NOMO-1 (cell line): ENCODE data around the gene BICC1.
A peak's percentile ranks its signal among the peaks of the same experiment; 100 is the strongest.

Experiments used
- DNase-seq, 2 experiments: peaks; one replicate each; lab custom pipeline; 2025; ENCODE audit not compliant: unreplicated experiment in 2 of 2; lab: John Stamatoyannopoulos, UW

Gene BICC1

DNA sequence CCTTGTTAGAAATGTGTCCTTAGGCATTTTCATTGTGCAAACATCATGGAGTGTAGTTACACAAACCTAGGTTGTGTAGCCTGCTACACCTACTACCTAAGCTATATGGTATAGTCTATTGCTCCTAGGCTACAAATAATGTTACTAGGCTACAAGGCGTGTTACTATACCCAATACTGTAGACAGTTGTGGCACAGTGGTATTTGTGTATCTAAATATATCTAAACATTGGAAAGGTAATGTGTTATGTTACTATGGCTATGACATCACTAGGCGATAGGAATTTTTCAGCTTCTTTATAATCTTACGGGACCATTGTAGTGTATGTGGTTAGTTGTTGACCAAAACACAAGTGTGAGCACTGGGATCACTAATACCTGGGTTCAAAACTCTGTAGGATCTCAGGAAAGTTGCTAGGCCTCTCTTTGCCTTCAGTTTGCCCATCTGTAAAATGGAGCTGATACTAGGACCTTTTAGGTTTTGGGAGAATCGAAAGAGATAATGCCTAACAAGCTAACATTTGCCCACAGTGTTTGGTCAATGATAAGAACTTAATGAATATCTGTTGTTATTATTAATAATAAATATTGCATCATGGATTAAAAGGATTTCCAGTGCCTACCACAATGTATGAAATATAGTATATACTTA lies 2.7 kb downstream of the BICC1 start:
- DNase-seq = no peak

- DNase-seq = no peak
Measured at GRCh38 chr10:58516119-58516518, 3.4 kb downstream of the BICC1 start.

DNA sequence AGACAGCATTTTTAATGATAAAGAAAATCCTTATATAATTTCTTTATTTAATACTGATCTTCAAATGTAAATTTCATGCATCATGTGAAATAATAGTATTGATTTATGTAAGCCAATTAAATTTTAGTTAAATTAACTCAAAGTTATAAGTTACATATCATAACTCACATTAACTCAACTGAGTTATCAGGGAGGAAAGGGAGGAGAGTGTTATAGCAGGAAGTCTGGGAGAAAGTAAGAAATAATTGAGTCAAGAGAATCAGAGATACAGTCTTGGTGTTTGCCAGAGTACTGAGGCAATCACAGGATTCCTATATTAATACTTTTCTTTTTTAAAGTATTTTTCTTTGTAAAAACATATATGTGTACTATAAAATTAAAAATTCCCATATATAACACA lies 4.0 kb downstream of the BICC1 start:
- no peak for DNase-seq

- no peak for DNase-seq
Measured at GRCh38 chr10:58517081-58517480, 4.4 kb downstream of the BICC1 start.

DNA sequence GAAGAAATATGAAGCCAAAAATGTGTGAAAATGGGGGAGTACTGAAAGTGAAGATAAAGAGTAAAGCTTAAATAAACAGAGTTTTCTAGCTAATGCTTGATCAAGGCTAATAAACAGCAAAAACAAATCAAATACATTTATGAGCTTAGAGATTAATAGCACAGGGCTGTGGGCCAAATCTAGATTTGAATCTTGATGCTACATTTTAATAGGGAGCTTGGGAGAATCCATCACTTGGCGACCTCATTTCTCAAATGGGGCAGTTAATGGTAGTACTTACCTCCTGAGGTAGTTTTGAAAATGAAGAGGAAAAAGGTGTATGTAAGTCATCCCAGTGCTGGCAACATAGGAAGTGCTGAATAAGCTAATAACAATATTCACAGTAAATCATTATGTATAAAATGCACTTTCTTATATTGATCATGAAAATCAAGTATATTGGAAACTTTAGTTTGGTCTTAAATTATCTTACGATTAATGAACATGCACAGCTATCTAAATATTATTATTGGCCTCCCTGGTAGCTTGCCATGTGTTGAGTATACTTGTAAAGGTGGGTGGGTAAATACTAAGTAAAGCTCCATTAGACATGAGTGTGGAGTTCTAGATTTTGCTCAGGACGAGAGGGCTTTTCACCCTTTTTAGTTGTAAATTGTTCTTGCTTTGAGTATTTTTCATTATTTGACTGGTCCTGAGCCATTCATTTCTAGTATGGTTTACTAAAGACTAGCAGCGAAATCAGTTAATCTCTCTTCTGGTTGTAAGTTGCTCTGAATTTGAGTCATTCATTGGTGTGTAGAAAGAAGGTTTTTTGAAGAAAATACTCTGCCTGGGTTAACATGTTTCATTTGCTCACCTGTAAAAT lies 5.1 kb downstream of the BICC1 start:
- no peak for DNase-seq

DNA sequence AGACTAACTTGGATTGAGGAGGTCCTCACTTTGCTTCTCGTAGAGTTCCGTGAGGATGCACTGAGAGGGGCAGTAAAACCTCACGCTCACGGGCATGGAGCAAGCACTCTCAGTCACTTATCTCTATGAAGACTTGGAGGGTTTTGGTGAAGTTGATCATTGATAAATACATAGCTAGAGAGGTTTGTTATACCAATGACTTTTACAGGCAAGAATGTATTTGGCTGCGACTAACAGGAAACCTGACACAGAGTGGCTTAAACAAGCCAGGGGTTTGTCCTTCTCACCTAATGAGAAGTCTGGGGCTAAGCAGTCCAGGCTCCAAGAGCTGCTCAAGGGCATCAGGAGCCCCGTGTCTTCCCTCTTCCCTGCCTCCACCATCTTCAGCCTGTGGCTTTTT lies 6.1 kb downstream of the BICC1 start:
- DNase-seq = no peak

DNA sequence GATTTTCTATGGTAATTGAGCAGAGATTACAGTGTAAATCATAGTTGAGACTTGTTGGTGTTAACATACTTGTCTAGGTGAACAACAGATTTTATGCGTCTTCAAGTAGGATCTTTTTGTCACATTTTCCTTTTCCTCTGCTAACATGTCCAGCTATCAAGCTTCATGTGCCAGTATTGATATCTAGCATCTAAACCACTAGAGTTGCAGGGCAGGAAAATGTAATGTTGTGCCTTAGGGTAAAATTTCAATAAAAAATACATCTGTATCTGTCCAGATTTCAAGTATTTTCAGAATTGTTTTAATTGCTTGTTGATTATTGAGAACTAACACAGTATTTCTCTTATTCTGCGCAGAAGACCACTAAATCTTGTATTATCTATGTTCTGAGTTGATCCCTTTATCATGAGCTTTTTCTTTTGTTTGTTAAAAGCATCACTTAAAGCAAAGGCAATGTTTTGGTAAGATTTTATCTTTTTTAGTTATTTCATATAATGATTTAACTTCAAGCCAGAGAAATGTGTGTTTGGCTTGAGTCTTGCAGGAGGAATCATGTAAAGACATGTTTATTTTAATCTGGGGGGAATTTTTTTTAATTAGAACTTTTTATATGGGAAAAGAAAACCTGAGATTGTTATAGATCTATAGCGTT lies 16.5 kb downstream of the BICC1 start:
- no peak for DNase-seq

DNA sequence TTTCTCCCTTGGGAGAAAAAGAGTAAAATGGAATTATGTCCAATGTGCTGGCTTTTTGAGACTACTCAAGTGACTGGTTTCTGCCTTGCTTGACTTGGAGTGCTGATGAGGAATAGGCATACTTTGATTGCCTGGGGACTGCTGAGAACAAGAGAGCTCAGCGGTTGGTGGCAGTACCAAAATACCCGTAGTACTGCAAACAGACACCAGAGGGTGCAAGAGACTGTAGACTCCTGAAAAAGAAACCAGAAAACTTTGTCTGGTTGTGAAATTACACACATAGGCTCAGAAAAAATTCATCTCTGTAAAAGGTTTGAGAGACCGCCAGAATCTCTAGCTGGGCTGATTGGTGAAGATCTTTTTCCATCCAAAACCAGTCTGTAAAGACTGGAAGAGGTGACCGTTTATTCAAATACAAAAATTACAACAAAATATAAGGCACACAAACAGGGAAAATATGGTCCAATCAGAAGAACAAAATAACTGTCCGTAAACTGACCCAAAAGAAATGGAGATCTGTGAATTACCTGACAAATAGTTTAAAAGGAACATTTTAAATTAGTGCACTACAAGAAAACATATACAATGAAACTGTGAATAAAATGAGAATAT lies 18.5 kb downstream of the BICC1 start:
- peak; percentile 18 to 47 for DNase-seq

DNA sequence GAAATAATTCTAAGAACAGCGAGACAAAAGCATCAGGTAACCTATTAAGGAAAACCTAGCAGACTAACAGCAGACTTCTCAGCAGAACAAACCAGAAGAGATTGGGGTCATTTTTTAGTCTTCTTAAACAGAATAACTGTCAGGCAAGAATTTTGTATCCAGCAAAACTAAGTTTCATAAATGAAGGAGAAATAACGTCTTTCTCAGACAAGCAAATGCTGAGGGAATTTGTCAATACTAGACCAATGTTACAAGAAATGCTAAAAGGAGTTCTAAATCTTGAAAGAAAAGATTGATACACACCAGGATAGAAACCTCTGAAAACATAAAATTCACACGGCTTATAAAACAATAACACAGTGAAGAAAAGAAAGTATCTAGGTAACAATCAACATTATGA lies 22.6 kb downstream of the BICC1 start:
- no peak for DNase-seq

DNA sequence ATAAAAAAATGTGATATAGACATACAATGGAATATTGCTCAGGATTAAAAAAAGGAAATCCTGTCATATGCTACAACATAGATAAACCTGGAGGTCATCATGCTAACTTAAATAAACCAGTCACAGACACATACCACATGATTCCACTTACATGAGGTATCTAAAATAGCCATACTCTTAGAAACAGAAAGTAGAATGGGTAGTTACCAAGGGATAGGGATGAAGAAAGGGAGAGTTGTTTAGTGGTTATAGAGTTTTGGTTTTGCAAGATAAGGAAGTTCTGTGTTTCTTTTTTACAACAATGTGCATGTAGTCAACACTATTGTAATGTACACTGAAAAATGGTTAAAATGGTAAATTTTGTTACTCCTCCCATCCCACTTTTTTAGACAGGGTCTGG lies 30.5 kb downstream of the BICC1 start:
- DNase-seq = no peak

DNA sequence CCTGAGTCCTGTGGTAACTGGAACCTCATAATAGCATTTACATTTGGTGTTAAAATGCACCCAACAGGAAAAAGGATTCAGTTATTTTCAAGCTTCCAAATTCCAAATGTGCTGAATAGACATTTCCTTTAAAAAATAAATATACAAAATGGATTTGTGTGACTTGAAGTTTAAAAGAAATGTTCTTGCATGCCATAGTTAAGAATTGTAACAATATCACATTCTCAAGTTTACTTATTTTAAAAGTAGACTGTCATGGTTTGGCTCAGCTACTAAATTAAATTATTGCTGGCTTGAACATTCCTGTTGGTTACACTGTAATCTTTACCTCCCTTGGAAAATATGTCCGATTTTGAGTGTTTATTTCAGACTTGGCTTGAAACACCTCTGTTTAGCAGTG lies 31.5 kb downstream of the BICC1 start:
- DNase-seq = no peak

DNA sequence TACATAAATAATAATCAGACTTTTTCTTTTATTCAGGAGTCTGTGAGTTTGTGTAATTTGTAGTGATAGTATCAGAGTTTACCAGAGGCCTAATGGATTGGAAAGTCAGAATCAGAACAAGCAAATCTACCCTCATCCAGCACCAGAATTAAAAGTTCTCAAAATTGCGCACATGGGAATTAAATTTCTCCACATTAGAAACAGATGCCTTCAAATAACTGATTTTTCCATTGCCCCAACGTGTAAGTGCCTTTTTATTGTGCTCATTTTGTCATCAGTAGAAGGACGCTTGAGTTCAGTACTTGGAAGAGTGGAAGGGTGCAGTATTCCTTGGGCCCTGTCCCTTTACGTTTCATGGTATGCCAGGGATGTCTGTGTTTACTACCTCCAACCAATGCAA lies 32.8 kb downstream of the BICC1 start:
- DNase-seq = no peak

DNA sequence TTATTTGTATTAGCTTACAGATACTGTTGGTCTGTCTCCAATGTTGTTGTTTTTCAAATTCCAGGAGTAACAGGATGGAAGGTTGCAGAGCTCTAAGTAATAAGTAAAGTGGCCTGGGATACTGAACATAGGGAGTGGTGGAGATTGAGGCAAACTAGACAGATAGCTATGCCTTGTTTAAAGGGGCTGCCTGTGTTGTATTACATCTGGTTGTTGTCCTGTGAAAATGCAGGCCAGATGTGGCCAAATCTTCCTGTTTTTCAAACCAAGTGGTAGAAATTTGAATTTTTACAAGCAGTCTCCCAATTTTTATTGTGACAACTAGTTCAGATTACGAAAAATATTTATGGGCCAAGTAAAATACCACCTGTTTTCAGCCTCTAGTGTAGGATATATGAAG lies 33.5 kb downstream of the BICC1 start:
- DNase-seq = no peak

DNA sequence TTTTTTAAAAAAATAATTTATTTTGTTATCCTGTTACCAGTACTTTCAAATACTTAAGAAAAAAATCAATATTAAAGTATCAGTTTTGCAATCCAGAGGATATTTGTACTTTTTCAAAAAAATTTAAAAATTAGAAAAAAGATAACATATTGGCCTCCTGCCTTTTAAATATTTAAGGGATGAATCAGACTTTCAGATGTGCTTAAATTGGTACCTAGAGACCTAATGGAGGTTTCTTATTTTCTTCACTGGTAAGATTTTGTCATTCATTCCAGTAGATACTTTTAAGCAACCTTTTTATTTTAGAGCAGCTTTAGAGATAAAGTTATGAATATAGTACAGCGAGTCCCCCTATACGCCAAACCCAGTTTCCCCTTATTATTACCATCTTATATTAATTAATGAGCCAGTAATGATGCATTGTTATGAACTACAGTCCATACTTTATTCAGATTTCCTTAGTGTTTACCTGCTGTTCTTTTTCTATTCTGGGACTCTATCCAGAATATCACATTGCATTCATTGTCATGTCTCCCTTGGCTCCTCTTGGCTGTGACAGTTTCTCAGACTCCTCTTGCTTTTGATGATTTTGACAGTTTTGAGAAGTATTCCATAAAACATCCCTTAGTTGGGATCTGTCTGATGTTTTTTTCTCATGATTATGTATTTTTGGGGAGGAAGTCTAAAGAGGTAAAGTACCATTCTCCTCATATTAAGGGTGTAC lies 34.2 kb downstream of the BICC1 start:
- no peak for DNase-seq

DNA sequence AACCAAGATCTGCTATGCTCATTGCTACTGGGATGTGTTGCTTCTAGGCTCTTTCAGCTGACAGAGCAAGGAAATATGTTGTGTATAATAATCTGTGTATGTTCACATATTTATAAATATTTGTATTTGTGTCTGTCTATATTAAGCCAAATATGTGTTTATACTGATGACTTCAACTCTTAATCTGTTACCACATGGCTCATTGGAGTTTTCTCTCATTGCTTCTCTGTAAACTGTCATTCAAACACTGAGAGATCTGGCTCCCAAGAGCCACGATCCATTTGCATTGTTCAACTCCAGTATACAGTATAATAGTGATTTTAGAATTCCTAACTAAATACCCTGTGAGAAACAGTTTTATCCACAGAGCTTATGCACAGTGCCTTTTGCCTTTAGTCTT lies 35.3 kb downstream of the BICC1 start:
- no peak for DNase-seq

- DNase-seq = no peak
Measured at GRCh38 chr10:58554316-58554715, 41.6 kb downstream of the BICC1 start.

DNA sequence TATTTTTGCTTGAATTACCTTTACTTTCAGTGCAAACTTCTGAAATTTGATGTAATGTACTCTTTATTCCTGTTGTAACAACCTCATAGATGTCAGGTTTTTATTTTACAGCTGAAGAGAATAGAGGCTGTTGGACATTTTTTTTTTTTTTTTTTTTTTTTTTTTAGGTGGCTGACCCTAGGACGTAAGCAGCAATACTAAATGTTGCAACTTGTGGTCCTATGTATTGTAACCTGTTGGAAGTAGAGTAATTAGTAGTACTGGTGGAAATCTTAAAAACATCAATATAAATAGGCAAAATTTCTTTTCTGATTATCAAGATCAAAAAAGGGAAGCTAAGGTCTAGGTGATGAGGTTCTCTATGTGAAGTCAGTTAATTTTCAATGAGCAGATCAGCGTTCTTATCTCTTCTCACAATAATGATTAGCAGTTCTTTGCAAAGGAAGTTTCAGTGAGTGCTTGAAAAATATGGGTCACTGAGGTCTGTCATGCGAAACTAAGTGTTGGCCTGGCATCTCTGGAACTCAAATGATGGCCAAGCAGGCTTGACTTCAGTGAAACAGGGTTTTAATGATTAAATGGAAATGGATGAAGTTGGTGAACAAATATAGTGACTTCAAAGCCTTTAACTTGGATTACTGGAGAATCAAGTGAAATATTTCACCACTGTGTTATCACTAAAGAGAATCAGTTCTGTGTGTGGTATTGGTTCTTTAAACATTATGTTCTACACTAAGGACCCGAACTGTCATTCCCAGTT lies 42.7 kb downstream of the BICC1 start:
- no peak for DNase-seq

GRCh38 chr10:58555930-58556311 lies 43.2 kb downstream of the BICC1 start:
- no peak for DNase-seq

GRCh38 chr10:58556516-58557165 lies 44.0 kb downstream of the BICC1 start:
- DNase-seq = no peak

GRCh38 chr10:58557714-58558113 lies 45.0 kb downstream of the BICC1 start:
- DNase-seq = no peak
